Spleen (tissue), 7 donors: ENCODE results near the gene DCUN1D3.

ENCODE experiments used
- POLR2A ChIP-seq, 3 donors: fragments of 450-650 bp; IDR thresholded peaks; one replicate each; pipeline ENCODE4 v1.5.1; 2017; ENCODE audit warnings: antibody characterized with exemption in 3 of 3, mild to moderate bottlenecking in 1 of 3
- TF ChIP-seq, protein P1 (sequence below), 11 experiments: fragments of 200-600 bp in 7 of 11; fragments of 450-650 bp in 4 of 11; sonication (generic) in 4 of 11; IDR thresholded peaks in 8 of 11; conservative IDR thresholded peaks in 3 of 11; 1 replicate in 7 of 11; 2 replicates in 4 of 11; pipeline versions ENCODE4 v1.4.0 to v1.8.0; 2016 to 2021; ENCODE audit warnings: antibody characterized with exemption in 11 of 11, inconsistent platforms in 4 of 11, mild to moderate bottlenecking in 1 of 11
- donor health status: DM: no; HTN: no; CAD: no; lungs with moderate emphysema.
- donor health status: DM: no; HTN: no; CAD: no.
- donor health status: DM: no; HTN: no; CAD: no.

DNA sequence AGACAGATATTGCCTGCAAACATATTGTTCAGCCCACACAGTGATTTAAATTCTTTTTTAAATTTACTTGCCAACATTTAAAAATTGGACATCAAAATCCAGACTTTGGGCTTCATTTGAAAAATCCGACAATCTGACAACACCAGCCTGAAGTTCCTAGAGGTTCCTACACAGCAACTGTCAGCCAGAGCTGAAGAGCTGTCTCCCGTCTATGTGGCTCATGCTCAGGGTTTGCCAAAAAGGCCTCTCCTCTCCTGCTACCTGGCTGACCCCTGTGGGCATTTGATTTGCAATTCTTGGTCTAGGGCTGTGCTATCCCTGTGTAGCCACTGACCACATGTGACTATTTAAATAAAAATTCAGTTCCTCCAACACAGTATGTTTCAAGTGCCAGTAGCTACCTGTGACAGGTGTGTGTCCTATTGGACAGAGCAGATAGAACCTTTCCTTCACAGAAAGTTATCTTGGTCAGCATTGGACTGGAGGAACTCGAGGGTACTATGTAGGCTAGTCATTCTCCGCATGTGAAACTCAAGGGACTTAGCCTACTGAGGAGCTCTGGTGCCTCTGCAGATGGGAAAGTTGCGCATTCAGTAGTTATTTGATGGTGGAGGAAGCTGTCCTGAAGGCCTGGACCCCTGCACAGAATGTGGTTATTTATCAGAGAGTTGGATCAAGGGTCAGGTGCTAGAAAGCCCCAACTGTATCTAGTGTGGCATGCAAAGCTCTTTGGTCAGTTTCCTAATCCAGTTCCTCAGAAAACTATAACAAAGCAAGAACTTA lies 3.1 kb upstream of the DCUN1D3 start:
- TF ChIP-seq, protein P1, sequence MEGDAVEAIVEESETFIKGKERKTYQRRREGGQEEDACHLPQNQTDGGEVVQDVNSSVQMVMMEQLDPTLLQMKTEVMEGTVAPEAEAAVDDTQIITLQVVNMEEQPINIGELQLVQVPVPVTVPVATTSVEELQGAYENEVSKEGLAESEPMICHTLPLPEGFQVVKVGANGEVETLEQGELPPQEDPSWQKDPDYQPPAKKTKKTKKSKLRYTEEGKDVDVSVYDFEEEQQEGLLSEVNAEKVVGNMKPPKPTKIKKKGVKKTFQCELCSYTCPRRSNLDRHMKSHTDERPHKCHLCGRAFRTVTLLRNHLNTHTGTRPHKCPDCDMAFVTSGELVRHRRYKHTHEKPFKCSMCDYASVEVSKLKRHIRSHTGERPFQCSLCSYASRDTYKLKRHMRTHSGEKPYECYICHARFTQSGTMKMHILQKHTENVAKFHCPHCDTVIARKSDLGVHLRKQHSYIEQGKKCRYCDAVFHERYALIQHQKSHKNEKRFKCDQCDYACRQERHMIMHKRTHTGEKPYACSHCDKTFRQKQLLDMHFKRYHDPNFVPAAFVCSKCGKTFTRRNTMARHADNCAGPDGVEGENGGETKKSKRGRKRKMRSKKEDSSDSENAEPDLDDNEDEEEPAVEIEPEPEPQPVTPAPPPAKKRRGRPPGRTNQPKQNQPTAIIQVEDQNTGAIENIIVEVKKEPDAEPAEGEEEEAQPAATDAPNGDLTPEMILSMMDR (IDR thresholded peaks at IDR 0.05 in 8 of 11, conservative IDR thresholded peaks at IDR 0.05 in 3 of 11): no peak
- no peak for TF ChIP-seq POLR2A (IDR thresholded peaks at IDR 0.05)
